ENCODE data around the gene LRRC75B.

- TF ChIP-seq CTCF (IDR thresholded peaks at IDR 0.05; ENCODE audit: insufficient read depth, low read depth, low read length), result no peak
- TF ChIP-seq EZH2 (IDR thresholded peaks at IDR 0.05; ENCODE audit: insufficient read depth, low read length), result no peak
Measured at GRCh38 chr22:24567668-24568067, 25.2 kb downstream of the LRRC75B start.

Data from astrocyte (in vitro differentiated cells and primary cell).